Right forelimb (tissue), 1 donor: ENCODE data around the gene TCIRG1.
"Not testable (repeated sequence)": the region's sequence is repeated elsewhere in the genome, so short reads cannot be mapped to it uniquely, and the experiment has no call there.

Experiments used
- DNase-seq: peaks from one replicate; pipeline ENCODE4 v3.0.0-alpha.2; 2018

TCIRG1 gene

GRCh38 chr11:68090706-68091105 lies 51.9 kb downstream of the TCIRG1 start:
- no peak for DNase-seq

GRCh38 chr11:68092411-68092810 lies 53.6 kb downstream of the TCIRG1 start:
- no peak for DNase-seq

- not testable (repeated sequence) for DNase-seq
Observed at GRCh38 chr11:68092946-68093345, 54.1 kb downstream of the TCIRG1 start.

- no peak for DNase-seq
Observed at GRCh38 chr11:68093565-68093964, 54.7 kb downstream of the TCIRG1 start.

GRCh38 chr11:68096962-68097361 lies 58.1 kb downstream of the TCIRG1 start:
- DNase-seq, result no peak

GRCh38 chr11:68099057-68099456 lies 60.2 kb downstream of the TCIRG1 start:
- DNase-seq, result no peak

GRCh38 chr11:68099474-68100405 lies 60.9 kb downstream of the TCIRG1 start:
- no peak for DNase-seq
